ENCODE results near the gene REEP1. TPM values are rescaled to one million over a fixed set of nuclear protein-coding genes. Genes with fewer than 3 reads are reported as not detected.

The REEP1 gene
- total RNA-seq, 1 experiment from 2014 or later, result 0.31 TPM

DNA sequence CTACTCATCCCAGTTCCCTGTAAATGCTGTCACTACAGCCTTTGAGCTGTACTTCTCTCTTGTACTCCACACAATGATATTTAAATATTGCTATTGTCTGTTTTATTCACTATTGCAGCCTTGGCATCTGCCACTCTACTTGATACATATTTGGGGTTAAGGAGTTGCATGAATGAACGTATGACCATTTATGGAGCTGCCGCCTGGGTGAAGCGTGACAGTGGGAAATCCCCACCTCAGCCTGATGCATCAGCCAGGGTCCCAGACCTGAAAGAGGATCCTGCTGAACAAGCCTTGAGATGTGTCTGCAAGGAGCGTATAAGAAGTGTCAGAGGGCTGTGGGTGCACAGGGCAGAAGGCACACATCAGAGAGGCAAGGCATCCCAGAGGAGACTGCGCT is 99.1 kb downstream of the REEP1 start:
- H3K4me2 ChIP-seq, result no peak overlapping the region
- no peaks in the 10 kb centered on the region for H3K4me1 ChIP-seq (replicated peaks; ENCODE audit: insufficient read depth)
- no peak overlapping the region for H3K4me3 ChIP-seq
- no peaks in the 10 kb centered on the region for H3K9me3 ChIP-seq (ENCODE audit: insufficient read depth, low read depth)
- no peaks in the 10 kb centered on the region for H3K9me2 ChIP-seq (ENCODE audit: insufficient read depth)
- no peaks in the 10 kb centered on the region for H3K79me2 ChIP-seq (ENCODE audit: low read depth)
- TF ChIP-seq, protein P1, sequence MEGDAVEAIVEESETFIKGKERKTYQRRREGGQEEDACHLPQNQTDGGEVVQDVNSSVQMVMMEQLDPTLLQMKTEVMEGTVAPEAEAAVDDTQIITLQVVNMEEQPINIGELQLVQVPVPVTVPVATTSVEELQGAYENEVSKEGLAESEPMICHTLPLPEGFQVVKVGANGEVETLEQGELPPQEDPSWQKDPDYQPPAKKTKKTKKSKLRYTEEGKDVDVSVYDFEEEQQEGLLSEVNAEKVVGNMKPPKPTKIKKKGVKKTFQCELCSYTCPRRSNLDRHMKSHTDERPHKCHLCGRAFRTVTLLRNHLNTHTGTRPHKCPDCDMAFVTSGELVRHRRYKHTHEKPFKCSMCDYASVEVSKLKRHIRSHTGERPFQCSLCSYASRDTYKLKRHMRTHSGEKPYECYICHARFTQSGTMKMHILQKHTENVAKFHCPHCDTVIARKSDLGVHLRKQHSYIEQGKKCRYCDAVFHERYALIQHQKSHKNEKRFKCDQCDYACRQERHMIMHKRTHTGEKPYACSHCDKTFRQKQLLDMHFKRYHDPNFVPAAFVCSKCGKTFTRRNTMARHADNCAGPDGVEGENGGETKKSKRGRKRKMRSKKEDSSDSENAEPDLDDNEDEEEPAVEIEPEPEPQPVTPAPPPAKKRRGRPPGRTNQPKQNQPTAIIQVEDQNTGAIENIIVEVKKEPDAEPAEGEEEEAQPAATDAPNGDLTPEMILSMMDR (conservative IDR thresholded peaks at IDR 0.05), result no peak
- TF ChIP-seq EZH2 (IDR thresholded peaks at IDR 0.05; ENCODE audit: low read depth), result no peak
- H4K20me1 ChIP-seq (ENCODE audit: insufficient read depth), result no peaks in the 10 kb centered on the region
- POLR2A ChIA-PET (ENCODE audit: unreplicated experiment), result no interaction called here
- DNase-seq, result no peak
- intact Hi-C loops (cut with micrococcal nuclease; ENCODE audit: unreplicated experiment), result no loop called here
- no peak overlapping the region for H3K27ac ChIP-seq
- no TSS peak for BruUV-seq (replicated peaks)
- CTCF ChIA-PET, result no interaction called here
- H3F3A ChIP-seq (ENCODE audit: insufficient read depth, low read depth), result peaks cover 1% of the 10 kb centered on the region; the same call in 1 of the 2 replicates
- peaks cover 22% of the 10 kb centered on the region for H3K27me3 ChIP-seq (ENCODE audit: insufficient read depth, low read depth)
- no peak overlapping the region for H2AFZ ChIP-seq
- no peaks in the 10 kb centered on the region for H3K36me3 ChIP-seq (ENCODE audit: low read depth)

DNA sequence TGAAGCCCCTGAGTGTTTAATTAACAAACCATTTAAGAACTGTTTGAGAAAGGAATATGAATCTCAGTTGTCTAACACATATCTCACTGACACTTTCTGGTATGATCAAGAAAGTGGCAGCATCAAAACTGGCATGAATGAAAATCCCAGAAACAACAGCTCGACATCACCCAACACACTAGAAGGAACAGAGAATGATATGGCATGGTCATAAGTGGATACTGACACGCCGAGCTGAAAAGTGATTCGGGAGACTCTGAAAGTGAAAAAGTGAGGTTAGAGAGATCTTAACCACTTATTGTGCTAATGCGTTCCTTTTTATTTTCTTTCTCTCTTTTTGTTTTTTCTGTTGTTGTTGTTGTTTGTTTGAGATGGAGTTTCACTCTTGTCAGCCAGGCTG is 100.3 kb downstream of the REEP1 start:
- H2AFZ ChIP-seq, result no peak overlapping the region
- peaks cover 3% of the 10 kb centered on the region; the same call in 1 of the 2 replicates for H3F3A ChIP-seq (ENCODE audit: insufficient read depth, low read depth)
- intact Hi-C loops (cut with micrococcal nuclease; ENCODE audit: unreplicated experiment), result no loop called here
- no peak for DNase-seq
- no peak overlapping the region for H3K4me3 ChIP-seq
- BruUV-seq (replicated peaks), result no TSS peak
- no peaks in the 10 kb centered on the region for H3K9me3 ChIP-seq (ENCODE audit: insufficient read depth, low read depth)
- H3K4me2 ChIP-seq, result no peak overlapping the region
- POLR2A ChIA-PET (ENCODE audit: unreplicated experiment), result no interaction called here
- H3K79me2 ChIP-seq (ENCODE audit: low read depth), result no peaks in the 10 kb centered on the region
- H3K36me3 ChIP-seq (ENCODE audit: low read depth), result no peaks in the 10 kb centered on the region
- H3K27ac ChIP-seq, result no peak overlapping the region
- H3K9me2 ChIP-seq (ENCODE audit: insufficient read depth), result no peaks in the 10 kb centered on the region
- CTCF ChIA-PET, result no interaction called here
- H3K4me1 ChIP-seq (replicated peaks; ENCODE audit: insufficient read depth), result no peaks in the 10 kb centered on the region
- TF ChIP-seq EZH2 (IDR thresholded peaks at IDR 0.05; ENCODE audit: low read depth), result no peak
- TF ChIP-seq, protein P1 (conservative IDR thresholded peaks at IDR 0.05), result no peak
- H4K20me1 ChIP-seq (ENCODE audit: insufficient read depth), result no peaks in the 10 kb centered on the region
- H3K27me3 ChIP-seq (ENCODE audit: insufficient read depth, low read depth), result peaks cover 14% of the 10 kb centered on the region; the same call in 1 of the 2 replicates

DNA sequence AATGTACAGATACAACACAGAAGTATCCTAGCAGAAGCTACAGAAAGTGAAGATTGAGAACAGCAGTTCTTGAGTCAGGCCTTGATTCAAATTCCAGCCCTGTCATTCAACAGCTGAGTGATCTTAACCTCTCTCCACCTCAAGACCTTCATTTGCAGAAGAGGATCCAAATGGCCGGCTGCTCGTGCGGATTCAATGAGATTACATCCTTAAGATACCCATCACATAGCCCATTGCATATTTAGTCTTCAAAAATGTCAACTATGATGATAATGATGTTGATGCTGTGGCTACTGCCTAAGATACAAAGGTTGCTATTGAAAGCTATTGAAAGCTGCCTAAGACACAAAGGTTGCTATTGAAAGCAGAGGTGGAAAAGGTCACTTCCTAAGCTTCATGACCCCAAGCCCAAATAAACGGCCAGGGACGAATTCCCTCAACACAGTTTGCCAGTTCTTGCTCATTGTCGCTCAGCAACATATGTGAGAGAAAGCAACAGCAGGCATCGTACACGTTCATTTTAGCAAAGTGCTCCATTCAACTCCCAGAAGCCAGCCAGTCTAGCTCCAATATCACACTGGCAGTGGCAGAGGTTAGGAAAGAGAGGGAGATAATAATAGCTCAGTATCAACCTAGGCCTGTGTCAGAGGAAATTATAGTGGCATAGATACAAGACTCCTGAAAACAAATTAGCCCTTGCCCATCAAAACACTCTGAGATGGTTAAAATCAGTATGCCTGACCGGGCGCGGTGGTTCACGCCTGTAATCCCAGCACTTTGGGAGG is 102.0 kb downstream of the REEP1 start:
- no peaks in the 10 kb centered on the region for H3K36me3 ChIP-seq (ENCODE audit: low read depth)
- no peak overlapping the region for H2AFZ ChIP-seq
- no peaks in the 10 kb centered on the region for H3K9me2 ChIP-seq (ENCODE audit: insufficient read depth)
- no peak overlapping the region for H3K4me3 ChIP-seq
- TF ChIP-seq, protein P1 (conservative IDR thresholded peaks at IDR 0.05), result no peak
- no peak for TF ChIP-seq EZH2 (IDR thresholded peaks at IDR 0.05; ENCODE audit: low read depth)
- peaks cover 3% of the 10 kb centered on the region; the same call in 1 of the 2 replicates for H3F3A ChIP-seq (ENCODE audit: insufficient read depth, low read depth)
- H3K4me1 ChIP-seq (replicated peaks; ENCODE audit: insufficient read depth), result no peaks in the 10 kb centered on the region
- H4K20me1 ChIP-seq (ENCODE audit: insufficient read depth), result no peaks in the 10 kb centered on the region
- CTCF ChIA-PET, result no interaction called here
- peaks cover 11% of the 10 kb centered on the region; the same call in 1 of the 2 replicates for H3K27me3 ChIP-seq (ENCODE audit: insufficient read depth, low read depth)
- H3K4me2 ChIP-seq, result no peak overlapping the region
- DNase-seq, result no peak
- no TSS peak for BruUV-seq (replicated peaks)
- no peaks in the 10 kb centered on the region for H3K9me3 ChIP-seq (ENCODE audit: insufficient read depth, low read depth)
- H3K27ac ChIP-seq, result no peak overlapping the region
- H3K79me2 ChIP-seq (ENCODE audit: low read depth), result no peaks in the 10 kb centered on the region
- POLR2A ChIA-PET (ENCODE audit: unreplicated experiment), result interaction anchor here (0.7 kb wide), 2 partner anchors 11 to 35 kb away, joined by 3 to 4 read pairs; no protein-coding TSS in a partner anchor
- intact Hi-C loops (cut with micrococcal nuclease; ENCODE audit: unreplicated experiment), result no loop called here

All from PC-9 (cell line).